ENCODE data around the gene MPPED1.

The MPPED1 gene

DNA sequence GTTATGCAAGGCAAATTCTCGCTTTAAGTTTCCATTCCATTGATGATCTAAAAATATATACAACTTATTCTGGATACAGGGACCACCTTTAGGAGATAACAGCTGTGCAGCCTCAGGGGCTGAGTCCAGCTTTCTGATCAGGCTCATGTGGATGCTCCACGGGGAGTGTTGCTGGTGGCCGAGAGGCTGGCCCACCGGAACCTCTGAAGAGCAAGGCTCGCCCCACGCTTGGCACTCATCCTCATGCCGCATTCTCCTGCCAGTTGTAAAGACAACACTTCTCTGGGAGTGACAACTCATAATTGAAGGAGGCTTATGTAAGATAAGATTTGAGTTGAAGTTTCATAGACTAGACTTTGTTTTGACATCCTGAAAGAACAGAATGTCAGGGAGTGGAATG, 123.5 kb downstream of the MPPED1 start:
- H3K4me1 Mint-ChIP-seq (ENCODE audit: low read depth in 2 of 2) = no peaks in the 10 kb centered on the region
- H3K27ac Mint-ChIP-seq = no peak overlapping the region
- no peak overlapping the region for H3K4me3 Mint-ChIP-seq
- peaks cover 33 to 86% of the 10 kb centered on the region in 2 donors for H3K27me3 Mint-ChIP-seq
- DNase-seq (no peak), ATAC-seq (replicated peaks) (no peak)
- no peaks in the 10 kb centered on the region for H3K9me3 Mint-ChIP-seq
- no peaks in the 10 kb centered on the region for H3K36me3 Mint-ChIP-seq (ENCODE audit: insufficient read depth)

- H3K4me1 Mint-ChIP-seq (ENCODE audit: low read depth in 2 of 2) = no peaks in the 10 kb centered on the region
- no peak overlapping the region for H3K4me3 Mint-ChIP-seq
- H3K27ac Mint-ChIP-seq = no peak overlapping the region
- H3K27me3 Mint-ChIP-seq = peaks cover 37 to 87% of the 10 kb centered on the region in 2 donors
- no peaks in the 10 kb centered on the region for H3K36me3 Mint-ChIP-seq (ENCODE audit: insufficient read depth)
- no peaks in the 10 kb centered on the region for H3K9me3 Mint-ChIP-seq
- no peak for DNase-seq
- ATAC-seq (replicated peaks) = no peak
These were observed 123.9 kb downstream of the MPPED1 start for GRCh38 chr22:43535741-43536140.

DNA sequence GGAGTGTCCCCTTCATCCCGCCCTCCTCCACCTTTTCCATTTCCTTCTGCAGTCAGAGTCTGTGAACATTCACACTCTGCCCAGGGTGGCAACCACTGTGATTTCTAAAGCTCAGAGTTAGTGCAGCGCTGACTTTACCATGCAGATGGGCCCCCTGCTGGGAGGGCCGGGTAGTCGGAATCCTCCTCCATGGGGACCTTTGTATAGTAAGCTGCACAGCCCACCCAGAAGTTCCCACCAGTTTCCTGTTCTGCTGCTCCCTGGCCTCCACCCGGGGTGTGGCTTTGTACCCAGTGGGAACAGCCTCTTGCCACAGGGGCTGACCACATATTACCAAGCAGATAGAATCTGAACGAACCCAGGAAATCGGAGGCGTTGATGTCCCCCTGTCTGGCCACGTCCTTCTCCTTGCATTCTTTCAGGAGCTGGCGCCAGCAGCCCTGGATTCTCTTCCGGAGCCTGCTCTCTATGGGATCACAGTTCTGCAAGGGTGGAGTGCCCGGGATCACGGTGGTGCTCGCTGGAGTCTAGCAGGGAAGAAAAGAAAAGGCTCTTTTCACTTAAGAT, 125.3 kb downstream of the MPPED1 start:
- no peak overlapping the region for H3K27ac Mint-ChIP-seq
- ATAC-seq (replicated peaks) (no peak), DNase-seq (no peak)
- no peaks in the 10 kb centered on the region for H3K9me3 Mint-ChIP-seq
- H3K4me1 Mint-ChIP-seq (ENCODE audit: low read depth in 2 of 2) = no peaks in the 10 kb centered on the region
- H3K36me3 Mint-ChIP-seq (ENCODE audit: insufficient read depth) = no peaks in the 10 kb centered on the region
- peaks cover 47 to 90% of the 10 kb centered on the region in 2 donors for H3K27me3 Mint-ChIP-seq
- H3K4me3 Mint-ChIP-seq = no peak overlapping the region

DNA sequence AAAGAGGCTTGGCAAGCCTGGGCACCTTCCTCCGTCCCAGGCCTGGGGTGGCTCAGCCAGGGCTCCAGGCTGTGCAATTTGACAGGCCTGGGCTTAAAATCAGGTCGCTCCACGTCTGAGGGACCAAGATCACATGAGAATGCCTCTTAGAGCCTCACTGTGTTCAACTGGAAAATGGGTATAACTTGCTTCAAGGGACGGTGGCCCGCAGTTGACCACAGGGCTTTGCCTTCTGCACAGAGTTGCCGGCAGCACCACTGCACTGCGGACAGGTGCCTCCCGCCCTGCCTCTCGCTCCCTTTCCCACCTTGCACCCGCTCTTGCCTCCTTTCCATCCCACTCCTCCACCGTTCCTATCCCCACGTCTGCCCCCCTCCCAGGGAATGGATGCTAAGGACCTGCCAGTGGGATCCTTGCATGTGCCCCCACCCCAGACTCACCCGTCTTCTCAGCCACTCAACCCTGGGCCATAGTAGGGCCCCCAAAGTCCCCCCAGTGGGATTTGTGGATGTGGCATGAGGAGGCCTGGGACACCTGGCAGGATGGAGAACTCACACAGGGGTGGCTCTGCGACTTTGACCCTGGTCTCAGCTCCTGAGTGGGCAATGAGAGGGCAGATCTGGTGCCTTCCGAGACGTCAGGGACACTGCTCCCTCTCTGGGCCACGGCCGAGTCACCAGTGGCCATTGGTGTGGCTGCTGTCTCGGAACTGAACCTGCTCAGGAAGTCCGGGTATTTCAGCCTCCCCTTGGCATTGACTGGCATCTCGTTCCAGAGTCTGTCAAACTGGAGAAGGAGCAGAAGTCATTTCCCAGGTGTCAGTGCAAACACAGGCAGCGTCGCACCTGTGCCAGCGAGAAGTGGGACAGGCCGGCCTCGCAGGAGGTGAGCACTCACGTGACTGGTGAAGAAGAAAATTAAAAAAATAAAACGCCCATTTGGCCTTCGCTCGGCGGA, 128.0 kb downstream of the MPPED1 start:
- Mint-ChIP-seq H3K4me3 (no peak overlapping the region), H3K9me3 (no peaks in the 10 kb centered on the region)
- ATAC-seq (replicated peaks) = no peak

GRCh38 chr22:43540529-43540923, 128.7 kb downstream of the MPPED1 start:
- DNase-seq (no peak), ATAC-seq (replicated peaks) (no peak)
- Mint-ChIP-seq H3K27ac (no peak overlapping the region), H3K27me3 (peaks cover 54 to 90% of the 10 kb centered on the region in 2 donors), H3K36me3 (ENCODE audit: insufficient read depth) (no peaks in the 10 kb centered on the region), H3K4me1 (ENCODE audit: low read depth in 2 of 2) (no peaks in the 10 kb centered on the region), H3K9me3 (no peaks in the 10 kb centered on the region), H3K4me3 (no peak overlapping the region)

More for the DNA sequence above, 128.0 kb downstream of the MPPED1 start:
- peaks cover 60 to 97% of the 10 kb centered on the region in 2 donors for H3K27me3 Mint-ChIP-seq
- no peaks in the 10 kb centered on the region for H3K36me3 Mint-ChIP-seq (ENCODE audit: insufficient read depth)
- no peaks in the 10 kb centered on the region for H3K4me1 Mint-ChIP-seq (ENCODE audit: low read depth in 2 of 2)
- no peak overlapping the region for H3K27ac Mint-ChIP-seq
- no peak for DNase-seq

GRCh38 chr22:43541022-43541421, 129.2 kb downstream of the MPPED1 start:
- no peaks in the 10 kb centered on the region for H3K36me3 Mint-ChIP-seq (ENCODE audit: insufficient read depth)
- DNase-seq = no peak
- H3K4me3 Mint-ChIP-seq = no peak overlapping the region
- H3K27ac Mint-ChIP-seq = no peak overlapping the region
- H3K4me1 Mint-ChIP-seq (ENCODE audit: low read depth in 2 of 2) = no peaks in the 10 kb centered on the region
- no peak for ATAC-seq (replicated peaks)
- H3K9me3 Mint-ChIP-seq = no peaks in the 10 kb centered on the region
- H3K27me3 Mint-ChIP-seq = peaks cover 51 to 85% of the 10 kb centered on the region in 2 donors

DNA sequence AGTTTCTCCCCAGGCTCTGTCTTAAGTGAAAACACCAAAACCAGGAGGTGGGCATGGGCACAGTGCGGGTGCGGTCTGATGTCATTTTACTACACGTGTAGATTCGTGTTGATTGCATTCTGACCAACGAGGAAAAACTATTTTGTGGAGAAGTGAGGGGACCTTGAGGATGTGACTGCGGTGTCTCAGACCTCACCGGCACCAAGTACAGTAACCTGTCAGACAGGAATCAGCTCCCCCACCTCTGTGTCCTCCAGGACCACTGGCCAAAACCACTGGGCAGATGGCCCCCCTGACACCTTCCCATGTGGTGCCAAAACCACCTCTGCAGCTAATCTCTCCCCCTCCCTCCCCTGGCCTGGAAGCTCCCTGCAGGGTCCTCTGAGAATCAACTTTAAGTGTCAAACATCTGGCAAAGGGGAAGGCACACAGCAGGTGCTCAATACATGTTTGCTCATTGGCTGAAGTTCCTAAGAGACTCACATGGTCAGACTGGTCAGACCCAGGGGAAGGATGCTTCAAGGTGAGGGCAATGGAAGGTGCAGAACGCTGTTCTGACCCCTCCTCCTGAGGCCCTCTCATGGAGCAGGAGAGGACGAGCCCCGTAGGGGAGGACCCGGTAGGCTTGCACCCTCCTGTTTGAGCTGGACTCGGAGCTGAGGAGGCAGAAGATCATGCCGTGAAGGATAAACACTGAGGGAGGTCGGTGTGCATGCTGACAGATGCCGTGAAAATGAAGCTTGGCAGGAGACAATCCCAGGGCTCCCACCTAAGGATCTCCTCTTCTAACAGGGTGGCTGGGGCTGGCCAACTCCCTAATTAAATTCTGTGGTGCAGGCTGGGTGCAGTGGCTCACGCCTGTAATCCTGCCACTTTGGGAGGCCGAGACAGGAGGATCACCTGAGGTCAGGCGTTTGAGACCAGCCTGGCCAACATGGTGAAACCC, 129.9 kb downstream of the MPPED1 start:
- Mint-ChIP-seq H3K27ac (no peak overlapping the region), H3K27me3 (peaks cover 51 to 78% of the 10 kb centered on the region in 2 donors), H3K4me1 (ENCODE audit: low read depth in 2 of 2) (no peaks in the 10 kb centered on the region), H3K9me3 (no peaks in the 10 kb centered on the region), H3K4me3 (no peak overlapping the region), H3K36me3 (ENCODE audit: insufficient read depth) (no peaks in the 10 kb centered on the region)
- DNase-seq (no peak), ATAC-seq (replicated peaks) (no peak)

DNA sequence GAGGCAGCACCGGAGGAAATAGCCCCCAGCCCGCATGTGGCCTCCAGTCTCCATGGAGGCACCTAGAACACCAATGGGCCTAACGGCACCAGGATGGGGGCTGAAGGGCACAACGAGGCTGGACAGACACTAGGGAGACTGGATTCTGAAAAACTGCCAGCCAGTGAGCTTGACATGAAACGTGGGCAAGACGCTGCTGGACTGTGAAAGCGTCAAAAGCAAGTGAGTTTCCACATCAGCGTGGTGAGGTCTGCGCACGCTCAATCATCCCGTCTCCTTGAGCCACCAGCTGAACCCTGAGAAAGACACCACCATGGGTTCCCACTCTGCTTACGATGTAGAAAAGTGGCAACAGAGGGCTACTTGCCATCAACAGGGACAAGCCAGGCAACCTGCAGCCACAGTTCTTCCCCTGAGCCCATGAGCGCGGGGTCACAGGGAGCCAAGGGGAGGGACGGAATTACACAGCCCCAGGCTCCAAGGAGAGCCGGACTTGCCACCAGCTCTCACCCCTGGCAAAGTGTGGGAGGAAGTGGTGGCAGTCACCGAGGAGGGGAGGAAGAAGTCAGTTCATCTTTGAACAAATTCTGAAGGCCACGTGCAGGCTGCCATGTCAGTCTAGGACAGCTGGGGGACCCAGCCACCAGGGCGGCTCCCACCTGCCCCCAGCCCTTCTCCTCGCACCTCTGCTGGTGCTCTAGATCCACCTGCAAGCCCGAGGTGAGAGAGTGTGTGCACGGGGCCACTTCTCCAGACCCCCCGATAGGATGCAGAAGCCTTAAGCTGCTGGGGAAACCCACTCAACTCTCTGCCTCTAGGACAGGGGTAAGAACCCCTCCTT, 131.1 kb downstream of the MPPED1 start:
- Mint-ChIP-seq H3K4me1 (ENCODE audit: low read depth in 2 of 2) (no peaks in the 10 kb centered on the region), H3K4me3 (no peak overlapping the region), H3K36me3 (ENCODE audit: insufficient read depth) (no peaks in the 10 kb centered on the region), H3K9me3 (no peaks in the 10 kb centered on the region), H3K27me3 (peaks cover 45 to 67% of the 10 kb centered on the region in 2 donors), H3K27ac (no peak overlapping the region)
- DNase-seq (no peak), ATAC-seq (replicated peaks) (no peak)

DNA sequence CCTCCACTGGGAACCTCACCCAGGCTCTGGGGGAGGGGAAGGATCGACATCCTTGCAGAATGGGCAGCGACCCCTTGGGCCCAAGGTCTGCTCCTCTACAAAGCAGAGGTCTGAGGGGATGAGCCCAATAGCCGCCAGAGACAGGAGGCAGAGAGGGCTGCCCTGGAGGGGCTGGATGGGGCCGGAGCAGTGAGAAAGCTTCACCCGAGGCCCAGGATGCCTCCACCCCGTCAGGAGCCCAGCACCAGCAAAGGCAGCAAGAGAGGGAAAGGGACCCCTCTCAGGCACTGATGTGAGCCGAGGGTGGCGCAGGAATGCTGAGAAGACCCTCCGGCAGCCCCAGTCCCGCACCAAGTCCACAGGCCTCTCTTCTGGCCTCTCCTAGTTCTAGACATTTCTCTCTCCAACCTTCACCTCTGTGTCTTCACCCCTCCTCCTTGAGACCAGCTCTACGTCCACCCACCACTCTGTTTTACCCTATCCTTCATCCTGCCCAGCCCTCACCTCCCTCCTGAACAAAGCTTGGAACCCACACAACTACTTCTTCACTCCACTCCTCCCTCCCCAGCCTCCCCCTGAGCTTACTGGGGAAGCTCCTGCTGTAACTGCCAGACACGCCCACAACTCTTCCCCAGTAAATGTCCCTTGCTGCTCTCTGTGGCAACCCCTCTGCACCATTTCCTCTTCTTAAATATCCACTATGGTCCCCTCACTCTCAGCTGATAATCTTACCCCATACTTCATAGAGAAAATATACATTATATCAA, 131.9 kb downstream of the MPPED1 start:
- Mint-ChIP-seq H3K36me3 (ENCODE audit: insufficient read depth) (no peaks in the 10 kb centered on the region), H3K4me1 (ENCODE audit: low read depth in 2 of 2) (no peaks in the 10 kb centered on the region), H3K9me3 (no peaks in the 10 kb centered on the region), H3K4me3 (no peak overlapping the region), H3K27ac (no peak overlapping the region), H3K27me3 (peaks cover 45 to 59% of the 10 kb centered on the region in 2 donors)
- ATAC-seq (replicated peaks) = no peak
- no peak for DNase-seq

GRCh38 chr22:43544289-43544673, 132.5 kb downstream of the MPPED1 start:
- Mint-ChIP-seq H3K4me3 (no peak overlapping the region), H3K4me1 (ENCODE audit: low read depth in 2 of 2) (no peaks in the 10 kb centered on the region), H3K36me3 (ENCODE audit: insufficient read depth) (no peaks in the 10 kb centered on the region), H3K27ac (no peak overlapping the region), H3K9me3 (no peaks in the 10 kb centered on the region), H3K27me3 (peaks cover 40 to 53% of the 10 kb centered on the region in 2 donors)
- no peak for ATAC-seq (replicated peaks)
- no peak for DNase-seq

- Mint-ChIP-seq H3K4me1 (ENCODE audit: low read depth in 2 of 2) (no peaks in the 10 kb centered on the region), H3K27ac (no peak overlapping the region), H3K36me3 (ENCODE audit: insufficient read depth) (no peaks in the 10 kb centered on the region), H3K4me3 (no peak overlapping the region), H3K9me3 (no peaks in the 10 kb centered on the region), H3K27me3 (peaks cover 31 to 34% of the 10 kb centered on the region in 2 donors)
- DNase-seq (no peak), ATAC-seq (replicated peaks) (no peak)
These were observed 134.4 kb downstream of the MPPED1 start for GRCh38 chr22:43546186-43546585.

DNA sequence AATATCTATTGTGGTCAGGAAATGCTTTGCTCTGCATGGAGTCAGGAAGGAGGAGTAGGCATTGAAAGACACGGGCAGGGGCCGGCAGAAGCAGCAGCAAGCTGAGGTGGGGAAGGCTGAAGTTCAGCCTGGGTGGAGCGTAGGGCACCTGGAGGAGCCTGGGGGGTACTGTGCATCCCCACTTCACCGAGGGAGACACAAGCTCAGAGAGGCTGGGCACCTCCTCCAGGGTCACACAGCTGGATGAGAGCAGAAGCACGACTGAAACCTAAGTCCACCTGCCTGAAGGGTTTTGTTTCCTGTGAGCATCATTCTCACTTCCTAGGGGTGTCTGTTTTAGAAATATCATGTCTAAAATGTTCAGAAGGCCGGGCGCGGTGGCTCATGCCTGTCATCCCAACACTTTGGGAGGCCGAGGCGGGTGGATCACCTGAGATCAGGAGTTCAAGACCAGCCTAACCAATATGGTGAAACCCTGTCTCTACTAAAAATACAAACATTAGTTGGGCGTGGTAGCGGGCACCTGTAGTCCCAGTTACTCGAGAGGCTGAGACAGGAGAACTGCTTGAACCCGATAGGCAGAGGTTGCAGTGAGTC, 138.3 kb downstream of the MPPED1 start:
- Mint-ChIP-seq H3K27me3 (peaks cover 12 to 25% of the 10 kb centered on the region in 2 donors), H3K27ac (no peak overlapping the region), H3K9me3 (no peaks in the 10 kb centered on the region), H3K4me3 (no peak overlapping the region), H3K36me3 (ENCODE audit: insufficient read depth) (peaks cover 3% of the 10 kb centered on the region), H3K4me1 (ENCODE audit: low read depth in 2 of 2) (no peaks in the 10 kb centered on the region)
- ATAC-seq (replicated peaks) (no peak), DNase-seq (no peak)

Data from effector memory CD8-positive, alpha-beta T cell (primary cell).